GM12864 (cell line): ENCODE results near the gene ICAM2.

Experiments
- DNase-seq: peaks from one replicate; pipeline ENCODE4 v3.0.0-alpha.2; 2011; ENCODE audit warnings: low read depth
- H3K4me3 ChIP-seq: 2 replicates; pipeline ENCODE4 v1.5.1; 2011; ENCODE audit warnings: mild to moderate bottlenecking, low read depth, low read length, control low read depth
- CTCF ChIP-seq: IDR thresholded peaks from 2 replicates; pipeline ENCODE4 v1.5.1; 2011; ENCODE audit warnings: low read depth, mild to moderate bottlenecking, moderate library complexity, low read length, control low read depth, inconsistent platforms; ENCODE audit errors: missing control alignments

Gene ICAM2

GRCh38 chr17:64020056-64020766, at the start of gene ICAM2:
ICAM2 (minus strand) TSS chr17:64020633; CDS start chr17:64006691, 13,942 bp downstream.
- peak within 1 kb of the TSS; percentile 76 for H3K4me3 ChIP-seq
- DNase-seq: peak; percentile 88
- peak; percentile 21 for TF ChIP-seq CTCF

GRCh38 chr17:64070213-64070612, 49.8 kb upstream of the ICAM2 start:
- TF ChIP-seq CTCF: no peak
- no peak for DNase-seq
- H3K4me3 ChIP-seq: no peak overlapping the region

GRCh38 chr17:64069143-64069542, 48.7 kb upstream of the ICAM2 start:
- H3K4me3 ChIP-seq: no peak overlapping the region
- no peak for TF ChIP-seq CTCF
- no peak for DNase-seq

- TF ChIP-seq CTCF: no peak
- no peak for DNase-seq
- H3K4me3 ChIP-seq: no peak overlapping the region
These were observed 47.2 kb upstream of the ICAM2 start for GRCh38 chr17:64067657-64068056.

- no peak for TF ChIP-seq CTCF
- no peak for DNase-seq
- H3K4me3 ChIP-seq: no peak overlapping the region
These were observed 46.3 kb upstream of the ICAM2 start for GRCh38 chr17:64066716-64067115.

GRCh38 chr17:64065161-64065560, 44.7 kb upstream of the ICAM2 start:
- H3K4me3 ChIP-seq: no peak overlapping the region
- no peak for TF ChIP-seq CTCF
- no peak for DNase-seq

- no peak for TF ChIP-seq CTCF
- H3K4me3 ChIP-seq: no peak overlapping the region
- no peak for DNase-seq
These were observed 43.9 kb upstream of the ICAM2 start for GRCh38 chr17:64064331-64064730.
